HG02763 (cell line): ENCODE measurements around the gene UGT1A5.

ENCODE experiments used
- ATAC-seq: cut with Tn5 transposase; IDR thresholded peaks from one replicate; pipeline ENCODE4 v1.9.1; 2021; ENCODE audit warnings: mild to moderate bottlenecking, moderate library complexity; ENCODE audit not compliant: unreplicated experiment

The UGT1A5 gene

DNA sequence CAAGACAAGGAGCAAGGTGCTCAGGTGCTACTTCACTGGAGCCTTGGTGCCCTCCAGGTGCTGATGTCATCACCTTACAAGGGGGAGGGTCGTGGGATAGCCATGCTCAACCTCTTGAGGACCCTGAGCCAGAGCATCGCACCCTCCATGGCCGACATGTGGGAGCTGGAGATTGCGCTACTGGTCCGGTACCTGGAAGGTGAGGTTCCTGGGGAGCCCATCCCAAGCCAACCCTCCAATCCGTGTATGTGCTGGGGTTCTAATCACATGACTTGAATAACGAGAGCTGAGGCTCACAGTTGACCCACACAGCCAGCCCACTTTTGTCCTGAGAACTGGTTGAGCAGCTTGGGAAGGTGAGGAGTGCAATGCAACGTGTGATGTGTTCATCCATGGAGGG, 91.3 kb downstream of the UGT1A5 start:
- ATAC-seq = no peak

DNA sequence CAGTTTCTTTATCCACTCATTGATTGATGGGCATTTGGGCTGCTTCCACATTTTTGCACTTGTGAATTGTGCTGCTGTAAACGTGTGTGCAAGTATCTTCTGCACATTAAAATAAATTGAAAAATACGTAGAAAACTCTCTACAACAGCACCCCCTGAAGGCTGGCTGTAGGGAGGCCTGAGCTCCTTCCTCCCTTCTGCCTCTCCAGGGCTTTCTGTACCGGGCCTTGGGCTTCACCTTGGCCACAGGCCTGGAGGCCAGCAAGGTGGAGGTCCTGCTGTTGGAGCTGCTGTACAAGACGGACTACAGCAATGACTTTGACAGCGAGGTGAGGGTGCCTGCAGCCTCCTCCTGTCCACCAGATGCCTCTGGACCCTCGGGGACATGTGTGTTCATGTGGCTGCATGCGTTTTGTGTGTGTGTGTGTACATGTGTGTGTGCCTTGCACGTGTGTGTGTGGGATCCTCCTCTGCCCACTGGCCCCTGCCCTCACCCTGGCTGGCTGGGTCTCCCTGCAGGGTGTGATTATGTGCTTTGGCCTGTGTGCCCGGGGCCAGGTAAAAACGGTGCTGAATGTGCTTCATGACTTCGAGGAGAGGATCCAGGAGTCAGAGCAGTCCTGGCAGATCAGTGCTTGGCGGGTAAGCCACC, 94.6 kb downstream of the UGT1A5 start:
- ATAC-seq = no peak

DNA sequence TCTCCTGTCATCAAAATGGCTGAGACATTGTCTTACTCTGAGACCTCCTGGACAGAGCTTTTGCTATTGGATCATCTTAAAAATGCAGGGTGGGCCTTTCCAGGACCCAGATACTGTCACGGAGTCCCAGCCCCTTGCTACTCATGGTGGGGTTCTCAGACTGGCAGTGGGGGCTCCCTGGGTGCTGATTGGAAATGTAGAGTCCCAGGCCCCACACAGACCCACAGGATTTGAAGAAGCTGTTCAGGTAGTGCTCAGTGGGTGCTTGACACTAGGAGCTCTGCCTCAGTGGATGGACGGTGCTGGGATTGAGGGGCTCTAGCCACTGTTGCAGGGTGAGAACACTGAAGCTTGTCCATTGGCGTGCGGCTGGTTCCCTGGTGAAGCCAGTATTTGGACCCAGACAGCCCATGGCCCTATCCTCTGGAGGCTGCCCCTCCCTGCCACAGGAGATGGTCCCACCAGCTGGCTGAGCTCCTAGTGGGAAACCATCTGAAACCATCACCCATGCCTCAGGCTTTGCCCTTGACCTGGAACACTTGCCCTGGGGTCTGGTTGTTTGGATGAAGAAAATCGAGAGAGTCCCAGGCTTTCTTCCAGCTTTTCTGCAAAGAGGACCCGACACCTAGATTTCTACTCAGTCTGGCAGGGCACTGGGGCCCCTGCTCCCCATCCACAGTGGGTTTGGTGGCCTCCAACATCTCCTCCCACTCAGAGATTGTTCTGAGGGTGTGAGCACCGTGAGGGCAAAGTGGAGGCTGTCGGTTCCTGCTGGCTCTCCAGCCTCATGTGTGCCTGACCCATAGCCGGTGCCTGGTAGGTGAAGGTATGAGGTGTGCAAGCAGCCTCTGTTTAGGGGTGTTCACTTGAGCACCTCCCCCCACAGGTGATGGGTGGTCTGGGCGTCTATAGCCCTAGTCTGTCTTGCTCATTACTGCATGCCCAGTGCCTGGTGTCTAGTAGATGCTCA, 95.5 kb downstream of the UGT1A5 start:
- no peak for ATAC-seq

DNA sequence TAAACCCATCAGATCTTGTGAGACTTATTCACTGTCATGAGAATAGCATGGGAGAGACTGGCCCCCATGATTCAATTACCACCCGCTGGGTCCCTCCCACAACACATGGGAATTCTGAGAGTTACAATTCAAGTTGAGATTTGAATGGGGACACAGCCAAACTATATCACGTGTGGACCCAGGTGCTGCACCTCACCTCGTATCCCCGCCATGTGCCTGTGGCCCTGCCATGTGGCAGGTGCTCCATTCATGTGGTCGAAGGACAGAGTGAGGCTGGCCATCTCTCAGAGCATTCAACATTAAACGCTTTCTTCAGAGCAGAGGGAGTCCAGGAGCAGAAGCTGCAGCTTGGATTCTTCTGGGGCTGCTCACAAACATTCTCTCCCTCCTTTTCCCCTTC, 97.7 kb downstream of the UGT1A5 start:
- ATAC-seq = no peak

DNA sequence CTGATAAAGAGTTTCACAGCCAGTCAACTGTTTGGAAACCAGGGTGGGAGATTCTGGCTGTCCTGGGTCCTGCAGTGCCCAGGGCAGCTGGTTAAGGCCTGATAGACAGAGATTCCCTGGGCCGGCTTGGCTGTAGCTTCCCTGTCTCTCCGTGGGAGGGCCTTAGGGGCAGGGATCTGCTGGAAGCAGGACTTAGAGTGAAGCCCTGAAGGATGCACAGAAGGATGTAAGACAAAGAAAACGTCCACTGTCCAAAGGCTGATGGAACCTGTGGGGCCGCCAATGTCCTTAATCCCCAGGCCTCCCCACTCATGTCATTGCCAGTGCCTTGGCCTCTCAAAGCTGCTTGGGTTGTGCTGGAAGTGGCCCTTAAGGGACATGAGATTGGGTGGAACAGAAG, 98.4 kb downstream of the UGT1A5 start:
- ATAC-seq = no peak

DNA sequence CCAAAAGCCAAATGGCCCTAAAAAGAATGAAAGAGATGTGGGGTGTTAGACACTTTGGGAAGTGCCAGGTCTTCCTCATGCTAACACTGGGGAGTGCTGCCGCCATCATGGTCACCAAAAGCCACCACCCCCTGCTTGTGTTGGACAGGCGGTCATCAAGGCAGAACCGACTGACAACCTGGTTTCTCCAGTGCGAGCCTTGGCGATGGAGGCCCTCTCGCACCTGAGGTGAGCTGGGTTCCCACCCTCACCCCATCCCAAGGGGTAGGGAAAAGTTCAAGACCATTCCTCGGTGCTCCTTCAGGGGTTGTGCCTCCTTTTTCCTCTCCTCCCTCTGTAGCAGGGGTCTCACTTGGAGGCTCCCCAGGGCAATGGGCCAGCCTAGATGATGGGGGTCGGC, 99.0 kb downstream of the UGT1A5 start:
- ATAC-seq = no peak

DNA sequence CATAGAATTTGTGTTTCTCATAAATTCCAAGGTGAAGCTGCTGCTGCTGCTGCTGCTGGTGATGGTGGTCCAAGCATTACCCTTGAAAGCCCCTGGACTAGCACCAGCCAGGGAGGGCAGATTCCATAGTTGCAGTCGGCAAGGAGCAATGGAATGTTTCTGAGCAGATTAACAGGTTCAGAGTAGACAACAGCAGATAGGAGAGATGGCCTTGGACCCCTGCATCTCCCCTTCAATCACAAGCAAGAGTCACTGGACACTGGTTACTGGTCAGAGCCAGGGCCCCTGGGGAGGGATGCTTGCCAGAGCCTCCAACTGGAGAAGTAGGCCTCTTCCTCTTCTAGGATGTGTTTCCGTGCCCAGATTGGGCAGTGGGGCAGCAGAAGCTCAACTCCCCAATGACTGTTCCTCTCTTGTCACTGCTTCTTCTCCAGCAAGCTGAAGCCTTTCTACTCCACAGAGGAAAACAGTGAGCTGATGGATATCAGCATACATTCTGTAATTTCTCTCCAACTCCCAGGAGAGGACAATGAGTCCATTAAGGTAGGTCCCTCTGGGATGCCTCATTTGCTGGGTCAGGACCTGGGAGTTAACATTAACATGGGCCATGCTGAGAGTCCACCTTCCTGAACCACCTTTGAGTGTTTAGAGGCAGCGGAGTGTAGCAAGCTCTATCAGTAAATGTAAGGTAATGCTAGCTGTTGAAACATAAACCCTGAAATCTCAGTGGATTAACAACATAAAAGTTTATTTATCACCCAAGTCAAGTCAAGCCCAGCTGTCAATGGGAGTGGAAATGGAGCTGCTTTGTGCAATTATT, 100.7 kb downstream of the UGT1A5 start:
- no peak for ATAC-seq

DNA sequence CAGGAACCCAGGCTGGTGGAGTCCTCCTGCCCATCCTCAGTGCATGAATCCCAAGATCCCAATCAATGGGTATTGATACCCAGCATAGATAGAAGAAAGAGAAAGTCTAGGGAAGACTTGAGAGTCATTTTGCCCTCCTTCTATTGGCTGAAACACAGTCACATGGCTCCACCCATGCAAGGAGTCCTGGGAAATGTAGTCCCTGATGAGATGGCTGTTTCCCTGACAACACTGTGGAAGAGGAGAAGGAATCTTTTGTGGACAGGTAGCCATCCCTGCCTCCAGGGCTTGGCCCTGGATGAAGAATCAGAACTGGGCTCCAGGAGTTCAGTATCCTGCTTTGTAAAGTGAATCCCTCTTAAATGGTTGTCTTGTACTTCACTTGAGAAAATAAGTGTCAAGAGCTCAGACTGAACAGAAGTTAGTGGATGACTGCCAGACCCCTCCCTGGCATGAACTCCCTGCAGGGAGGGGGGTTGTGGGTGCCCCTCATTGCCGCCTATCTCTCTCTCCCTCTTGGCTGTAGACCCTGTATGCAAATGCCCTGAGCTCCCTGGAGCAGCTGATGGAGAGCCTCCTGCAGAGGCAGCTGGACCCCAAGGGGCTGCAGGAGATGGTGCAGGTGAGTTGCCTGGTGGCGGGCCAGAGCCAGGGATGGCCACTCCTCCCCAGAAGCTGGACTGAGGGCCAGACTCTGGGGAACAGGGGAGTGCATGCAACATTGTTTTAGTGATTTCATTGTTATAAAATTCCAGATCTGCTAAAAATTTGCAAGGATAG, 101.5 kb downstream of the UGT1A5 start:
- ATAC-seq = no peak

DNA sequence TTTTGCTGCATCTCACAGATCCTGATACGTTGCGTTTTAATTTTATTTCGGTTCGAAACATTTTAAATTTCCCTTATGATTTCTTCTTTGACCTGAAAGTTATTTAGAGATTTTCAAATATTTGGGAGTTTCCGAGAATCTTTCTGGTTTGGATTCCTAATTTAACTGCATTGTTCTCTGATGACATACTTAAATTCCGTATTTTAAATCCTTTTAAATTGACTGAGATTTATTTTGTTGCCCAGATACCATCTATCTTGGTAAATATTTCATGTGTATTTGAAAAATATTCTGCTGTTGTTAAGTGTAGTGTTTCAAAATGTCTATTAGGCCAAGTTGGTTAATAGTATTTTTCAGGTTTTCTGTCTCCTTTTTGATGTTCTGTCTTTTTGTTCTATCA, 103.2 kb downstream of the UGT1A5 start:
- ATAC-seq = no peak

DNA sequence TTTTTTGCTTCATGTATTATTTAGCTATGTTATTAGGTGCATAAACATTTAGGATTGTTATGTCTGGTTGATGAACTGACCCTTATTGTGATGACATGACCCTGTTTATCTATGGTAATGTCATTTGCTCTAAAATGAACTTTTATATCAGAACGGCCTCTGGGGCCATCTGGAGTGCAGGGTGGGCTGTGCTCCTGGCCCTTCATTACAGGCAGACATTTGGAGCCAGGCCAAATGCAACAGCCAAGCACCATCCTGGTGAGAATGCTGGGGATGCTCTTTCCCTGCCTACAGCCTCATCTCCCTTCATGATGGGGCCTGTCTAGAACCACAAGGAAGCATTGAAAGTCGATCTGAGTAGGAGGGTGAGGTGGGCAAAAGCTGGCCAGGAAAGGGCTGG, 103.6 kb downstream of the UGT1A5 start:
- ATAC-seq = no peak

DNA sequence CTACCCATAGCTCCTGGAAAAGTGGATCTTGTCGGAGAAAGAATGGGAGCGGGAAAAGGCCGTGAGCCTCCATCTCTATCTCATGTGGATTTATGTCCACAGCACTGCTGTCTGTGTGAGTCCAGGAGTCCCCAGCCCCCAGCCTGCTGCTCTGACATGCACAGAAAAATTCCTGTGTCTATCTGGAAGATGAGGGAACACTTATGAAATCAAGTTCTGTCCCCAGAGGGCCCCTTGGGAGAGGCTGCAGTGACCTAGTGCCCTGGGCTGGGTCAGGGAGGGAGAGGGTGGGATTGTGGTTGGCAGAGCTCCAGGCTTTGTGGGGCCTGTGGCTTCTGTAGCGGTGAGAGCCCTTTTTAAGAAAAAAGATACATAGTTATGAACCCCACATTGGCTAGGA, 104.1 kb downstream of the UGT1A5 start:
- no peak for ATAC-seq

DNA sequence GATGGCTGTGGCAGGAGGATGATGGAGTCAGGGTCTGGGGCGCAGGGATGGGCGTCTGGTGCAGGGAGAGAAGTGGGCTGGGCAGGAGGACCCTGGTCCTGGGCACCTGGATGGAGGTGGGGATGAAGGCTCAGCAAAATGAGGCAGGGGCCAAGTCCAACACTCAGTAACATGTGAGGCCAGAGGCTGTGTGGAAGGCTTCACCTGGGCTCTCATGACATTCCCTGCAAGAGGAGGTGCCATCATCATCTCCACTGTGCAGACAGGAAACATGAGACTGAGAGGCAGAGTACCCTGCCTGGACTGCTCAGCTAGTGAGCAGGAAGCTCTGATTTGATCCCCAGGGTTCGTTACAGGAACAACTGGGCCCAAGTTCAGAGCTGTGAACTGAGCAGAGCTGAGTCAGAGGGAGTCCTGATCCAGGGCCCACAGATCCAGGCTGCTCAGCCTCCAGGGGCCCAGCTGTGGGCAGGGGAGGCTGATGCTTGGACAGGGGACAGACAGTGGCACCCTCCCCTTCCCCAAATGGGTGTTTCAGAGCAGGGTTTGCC, 104.7 kb downstream of the UGT1A5 start:
- ATAC-seq = no peak

DNA sequence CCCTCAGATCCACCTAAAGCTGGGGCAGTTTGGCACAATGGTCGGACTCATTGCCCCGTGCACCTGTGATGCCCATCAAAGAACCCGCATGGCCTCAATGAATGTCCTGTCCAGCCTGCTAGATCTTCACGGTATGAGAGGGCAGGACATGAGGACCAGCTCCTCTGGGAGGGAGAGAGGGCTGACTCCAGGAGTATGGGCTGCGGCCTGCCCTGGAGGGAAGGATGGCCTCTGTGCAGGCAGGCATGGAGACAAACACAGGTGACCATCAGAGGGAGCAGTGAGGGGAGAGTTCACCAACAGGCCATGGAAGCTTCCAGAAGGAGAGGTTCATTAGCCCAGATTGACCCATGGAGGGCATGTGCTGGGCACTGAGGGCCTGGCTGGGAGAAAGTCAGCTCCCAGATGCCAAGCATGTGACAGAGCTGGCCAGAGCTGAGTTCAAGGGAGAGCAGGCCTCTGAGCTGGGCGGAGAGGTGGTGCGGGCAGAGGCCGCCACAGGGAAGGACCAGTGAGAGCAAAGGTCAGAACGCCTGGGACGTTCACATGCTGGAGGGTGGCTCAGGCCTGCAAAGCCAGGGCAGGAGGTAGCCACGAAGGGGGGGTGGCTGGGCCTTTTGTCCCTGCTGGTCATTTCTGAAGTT, 105.4 kb downstream of the UGT1A5 start:
- ATAC-seq = no peak

DNA sequence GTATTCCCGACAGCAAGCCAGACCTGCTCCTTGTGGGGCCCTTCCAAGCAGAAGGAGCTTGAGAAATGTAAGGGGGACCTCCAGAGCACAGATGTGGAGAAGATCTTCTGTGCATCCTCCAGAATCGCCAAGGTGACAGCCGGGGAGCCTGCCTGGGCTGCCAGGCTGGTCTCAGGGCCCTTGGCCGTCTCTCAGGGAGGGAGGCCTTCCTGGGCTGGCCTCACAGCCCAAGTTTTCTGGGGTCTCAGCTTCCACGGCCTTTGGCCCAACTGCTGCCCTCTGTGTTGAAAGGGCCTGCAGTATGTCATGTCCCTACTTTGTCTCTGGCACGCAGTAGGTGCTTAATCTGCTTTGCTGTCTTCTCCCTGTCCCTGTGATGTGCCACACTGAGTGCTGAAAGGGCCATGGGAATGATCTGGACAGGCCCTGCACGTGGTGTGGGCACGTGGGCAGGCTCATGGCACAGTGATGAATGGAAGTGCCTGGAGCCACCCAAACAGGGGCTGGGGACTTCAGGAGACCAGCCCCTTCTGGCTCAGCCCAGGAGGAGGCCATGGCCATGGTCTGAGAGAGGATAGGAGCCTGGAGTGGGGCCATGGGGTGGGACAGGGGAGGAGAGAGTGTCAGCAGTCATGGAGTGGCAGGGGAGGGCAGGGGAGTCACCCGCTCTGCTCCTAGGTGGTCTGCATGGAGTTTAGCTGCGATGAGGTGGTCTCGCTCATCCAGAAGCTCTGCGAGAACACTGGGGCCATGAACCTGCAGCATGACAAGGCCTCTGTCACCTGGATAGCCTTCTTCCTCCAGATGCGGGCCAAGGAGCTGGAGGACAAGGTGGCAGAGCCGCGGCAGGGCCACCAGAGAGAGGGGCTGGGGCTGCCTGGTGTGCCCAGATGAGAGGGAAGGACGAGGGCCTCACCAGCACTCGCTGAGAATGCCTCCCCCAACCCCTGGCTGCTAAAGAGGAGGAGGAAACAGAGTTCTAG, 106.2 kb downstream of the UGT1A5 start:
- no peak for ATAC-seq

DNA sequence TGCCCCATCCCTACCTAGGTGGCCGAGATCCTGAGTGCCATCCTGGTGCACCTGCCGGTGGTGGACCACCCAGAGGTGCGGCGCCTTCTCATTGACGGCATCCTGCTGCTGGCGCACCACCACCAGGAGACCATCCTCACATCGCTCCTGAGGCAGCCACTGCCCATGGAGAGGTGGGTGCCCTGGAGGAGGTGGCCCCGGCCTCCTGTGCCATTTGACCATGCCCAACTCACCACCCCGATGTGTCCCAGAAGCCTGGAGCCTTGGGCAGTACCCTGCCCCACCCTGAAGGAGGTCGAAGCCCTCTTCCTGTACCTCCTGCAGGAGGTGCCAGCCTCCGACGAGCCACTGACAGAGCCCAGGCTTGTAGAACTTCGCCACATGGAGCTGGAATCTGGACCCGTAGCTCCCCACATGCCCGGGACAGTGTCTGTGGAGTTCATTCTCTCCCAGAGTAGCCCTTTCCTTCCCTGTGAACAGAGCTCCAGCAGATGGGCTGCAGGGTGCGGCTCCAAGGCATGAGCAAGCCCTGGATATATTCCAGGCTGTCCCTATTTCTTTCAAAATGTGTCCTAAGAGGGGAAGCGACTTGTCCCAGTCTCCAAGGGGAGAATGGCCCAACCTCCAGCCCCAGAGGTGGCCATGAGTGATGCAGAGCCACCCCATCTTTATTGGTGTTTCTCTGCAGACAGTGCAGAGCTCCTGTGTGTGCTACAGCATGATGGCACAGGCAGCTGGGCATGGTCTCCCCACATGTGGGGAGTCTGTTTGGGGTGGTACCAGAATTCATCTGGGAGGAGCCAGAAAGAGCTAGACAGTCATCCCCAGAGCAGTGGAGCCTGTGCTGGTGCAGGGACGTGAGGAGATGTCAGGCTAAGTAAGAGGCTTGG, 107.4 kb downstream of the UGT1A5 start:
- ATAC-seq = no peak

DNA sequence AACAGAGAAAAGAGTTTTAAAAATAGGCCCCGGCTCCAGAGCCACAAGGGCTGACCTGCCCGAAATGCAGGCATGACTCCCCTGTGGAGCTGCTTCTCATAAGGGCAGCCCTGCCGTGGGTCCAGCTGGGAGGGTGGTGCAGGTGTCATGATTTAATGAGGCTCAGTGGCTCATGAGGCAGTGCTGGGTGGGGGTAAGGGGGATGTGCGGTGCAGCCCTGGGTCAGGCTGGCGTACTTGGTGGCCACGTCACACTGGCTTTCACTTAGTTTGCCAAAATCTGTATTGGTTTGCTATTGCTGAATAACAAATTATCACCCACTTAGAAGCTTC, 108.0 kb downstream of the UGT1A5 start:
- no peak for ATAC-seq

DNA sequence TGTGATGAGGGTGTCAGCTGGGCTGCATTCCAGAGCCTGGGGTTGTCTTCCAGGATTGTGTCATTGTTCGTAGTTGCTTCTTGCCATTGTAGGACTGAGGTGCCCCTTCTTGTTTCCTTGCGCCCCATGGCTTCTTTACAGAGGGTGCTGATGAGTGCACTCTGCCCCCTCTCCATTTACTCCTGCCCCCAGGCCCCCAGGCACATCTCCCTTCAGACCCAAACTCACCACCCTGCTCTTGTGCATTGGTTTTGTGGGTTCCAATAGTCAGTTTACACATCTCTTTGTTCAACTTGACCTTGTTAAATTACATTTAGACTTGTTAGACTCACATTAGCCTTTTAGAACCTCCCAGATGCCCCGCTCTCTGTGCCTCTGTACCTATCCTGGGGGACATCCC, 108.5 kb downstream of the UGT1A5 start:
- no peak for ATAC-seq

DNA sequence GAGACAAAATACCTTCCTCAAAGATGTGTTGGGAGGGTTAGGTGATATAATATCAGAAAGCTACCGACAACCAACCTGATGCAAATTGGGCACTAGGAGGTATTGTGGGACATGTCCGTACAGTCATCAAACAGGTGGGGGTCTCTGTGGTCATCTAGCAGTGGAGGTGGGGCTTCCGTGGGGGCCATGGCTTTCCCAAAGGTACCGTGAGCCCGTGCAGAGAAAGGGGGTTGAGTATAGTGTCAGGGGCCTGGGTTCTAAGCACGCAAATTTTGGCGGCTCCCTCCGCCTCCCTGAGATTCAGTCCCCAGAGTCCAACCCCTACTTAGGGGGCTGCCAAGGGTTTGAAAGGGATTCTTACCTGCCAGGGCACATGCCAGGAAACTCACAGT, 109.0 kb downstream of the UGT1A5 start:
- no peak for ATAC-seq
